Activated T-cell treated with anti-CD3 and anti-CD28 coated beads, Interleukin-2, amount 50 U/mL, for 48 hours (primary cell): ENCODE data around the gene MORN1.

Experiments
- DNase-seq, 2 experiments: peaks; one replicate each; pipeline ENCODE4 v3.0.0-alpha.2; 2020

Gene MORN1

GRCh38 chr1:2317230-2318065, 73.9 kb downstream of the MORN1 start:
- DNase-seq: no peak

- no peak for DNase-seq
Observed at GRCh38 chr1:2316451-2316961, 74.8 kb downstream of the MORN1 start.

- DNase-seq: no peak
Observed at GRCh38 chr1:2315674-2316450, 75.5 kb downstream of the MORN1 start.

- DNase-seq: peak; percentile 69 to 74
Observed at GRCh38 chr1:2314803-2315673, 76.3 kb downstream of the MORN1 start.

- no peak for DNase-seq
Observed at GRCh38 chr1:2314273-2314802, 77.0 kb downstream of the MORN1 start.

GRCh38 chr1:2313651-2314261, 77.6 kb downstream of the MORN1 start:
- no peak for DNase-seq

- no peak for DNase-seq
Observed at GRCh38 chr1:2312515-2313301, 78.6 kb downstream of the MORN1 start.

GRCh38 chr1:2312160-2312514, 79.2 kb downstream of the MORN1 start:
- DNase-seq: no peak

- DNase-seq: peak; percentile 75 to 76
Observed at GRCh38 chr1:2311184-2312032, 79.9 kb downstream of the MORN1 start.

- no peak for DNase-seq
Observed at GRCh38 chr1:2310332-2311183, 80.8 kb downstream of the MORN1 start.

GRCh38 chr1:2308844-2309243, 82.5 kb downstream of the MORN1 start:
- DNase-seq: no peak

- DNase-seq: no peak
Observed at GRCh38 chr1:2307972-2308371, 83.4 kb downstream of the MORN1 start.

GRCh38 chr1:2307064-2307605, 84.2 kb downstream of the MORN1 start:
- DNase-seq: no peak

GRCh38 chr1:2306151-2306978, 85.0 kb downstream of the MORN1 start:
- DNase-seq: no peak

GRCh38 chr1:2304921-2305681, 86.3 kb downstream of the MORN1 start:
- no peak for DNase-seq

- DNase-seq: no peak
Observed at GRCh38 chr1:2304282-2304681, 87.1 kb downstream of the MORN1 start.

GRCh38 chr1:2303781-2304180, 87.6 kb downstream of the MORN1 start:
- DNase-seq: no peak
